ENCODE data around the gene PITX1. TPM values are rescaled to one million over a fixed set of nuclear protein-coding genes. Genes with fewer than 3 reads are reported as not detected.
"Not testable (repeated sequence)": the region's sequence is repeated elsewhere in the genome, so short reads cannot be mapped to it uniquely, and the experiment has no call there.

The PITX1 gene
- total RNA-seq, 1 donor from 2014 or later, result 23.8 TPM

DNA sequence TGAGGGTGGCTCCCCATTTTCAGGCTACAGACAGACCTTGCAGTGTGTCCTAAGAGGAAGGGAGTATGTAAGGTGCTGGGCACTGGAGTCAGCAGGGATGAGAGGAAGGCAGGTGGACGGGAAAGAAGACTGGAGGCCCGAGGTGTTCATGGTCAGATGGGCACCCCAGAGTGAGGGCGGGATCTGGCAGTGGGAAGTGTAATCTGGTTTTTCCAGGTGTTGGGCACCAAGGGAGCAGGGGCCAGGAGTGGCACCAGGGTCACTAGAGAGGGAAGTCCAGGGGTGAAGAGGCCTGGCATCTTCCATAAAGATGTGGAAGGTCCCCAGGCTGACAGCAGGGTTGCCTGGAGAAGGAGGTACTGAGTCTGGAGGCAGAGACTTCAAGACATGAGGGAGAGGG, 29.7 kb downstream of the PITX1 start:
- TF ChIP-seq, protein P1, sequence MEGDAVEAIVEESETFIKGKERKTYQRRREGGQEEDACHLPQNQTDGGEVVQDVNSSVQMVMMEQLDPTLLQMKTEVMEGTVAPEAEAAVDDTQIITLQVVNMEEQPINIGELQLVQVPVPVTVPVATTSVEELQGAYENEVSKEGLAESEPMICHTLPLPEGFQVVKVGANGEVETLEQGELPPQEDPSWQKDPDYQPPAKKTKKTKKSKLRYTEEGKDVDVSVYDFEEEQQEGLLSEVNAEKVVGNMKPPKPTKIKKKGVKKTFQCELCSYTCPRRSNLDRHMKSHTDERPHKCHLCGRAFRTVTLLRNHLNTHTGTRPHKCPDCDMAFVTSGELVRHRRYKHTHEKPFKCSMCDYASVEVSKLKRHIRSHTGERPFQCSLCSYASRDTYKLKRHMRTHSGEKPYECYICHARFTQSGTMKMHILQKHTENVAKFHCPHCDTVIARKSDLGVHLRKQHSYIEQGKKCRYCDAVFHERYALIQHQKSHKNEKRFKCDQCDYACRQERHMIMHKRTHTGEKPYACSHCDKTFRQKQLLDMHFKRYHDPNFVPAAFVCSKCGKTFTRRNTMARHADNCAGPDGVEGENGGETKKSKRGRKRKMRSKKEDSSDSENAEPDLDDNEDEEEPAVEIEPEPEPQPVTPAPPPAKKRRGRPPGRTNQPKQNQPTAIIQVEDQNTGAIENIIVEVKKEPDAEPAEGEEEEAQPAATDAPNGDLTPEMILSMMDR (IDR thresholded peaks at IDR 0.05), result no peak
- H3K4me3 ChIP-seq, result no peak overlapping the region
- H3K27me3 ChIP-seq, result no peaks in the 10 kb centered on the region
- no peak for DNase-seq (ENCODE audit: low spot score in 2 of 2)
- H3K4me1 ChIP-seq, result no peaks in the 10 kb centered on the region
- no peaks in the 10 kb centered on the region for H3K36me3 ChIP-seq
- intact Hi-C loops (cut with DNase I), result no loop called here
- no peak overlapping the region for H3K27ac ChIP-seq
- no peaks in the 10 kb centered on the region for H3K9me3 ChIP-seq

DNA sequence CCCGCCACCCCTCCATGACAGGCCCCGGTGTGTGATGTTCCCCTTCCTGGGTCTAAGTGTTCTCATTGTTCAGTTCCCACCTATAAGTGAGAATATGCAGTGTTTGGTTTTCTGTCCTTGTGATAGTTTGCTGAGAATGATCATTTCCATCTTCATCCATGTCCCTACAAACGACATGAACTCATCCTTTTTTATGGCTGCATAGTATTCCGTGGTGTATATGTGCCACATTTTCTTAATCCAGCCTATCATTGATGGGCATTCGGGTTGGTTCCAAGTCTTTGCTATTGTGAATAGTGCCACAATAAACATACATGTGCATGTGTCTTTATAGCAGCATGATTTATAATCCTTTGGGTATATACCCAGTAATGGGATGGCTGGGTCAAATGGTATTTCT, 36.0 kb downstream of the PITX1 start:
- not testable (repeated sequence) for DNase-seq (ENCODE audit: low spot score in 2 of 2); H3K27me3 ChIP-seq

DNA sequence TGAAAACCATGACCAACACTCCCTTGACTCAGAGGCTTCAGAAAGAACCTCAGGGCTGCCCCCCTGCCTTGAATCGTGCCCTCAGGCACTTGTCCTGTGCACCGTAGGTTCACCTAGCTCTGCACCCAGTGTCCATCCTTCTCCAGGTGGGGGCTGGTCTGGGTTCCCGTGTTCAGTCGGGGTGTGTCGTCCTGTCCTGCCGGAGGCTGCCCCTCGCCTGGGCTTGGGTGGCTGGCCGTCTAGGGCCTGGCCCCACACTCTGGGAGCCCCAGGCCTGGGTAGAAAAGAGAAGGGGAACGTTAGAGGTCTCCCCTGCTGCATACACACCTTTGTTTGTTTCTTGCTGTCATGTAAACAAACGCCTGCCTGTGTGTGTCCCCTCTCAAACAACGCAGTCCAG, 37.0 kb downstream of the PITX1 start:
- Histone ChIP-seq H3K9me3 (no peaks in the 10 kb centered on the region), H3K27ac (no peak overlapping the region), H3K27me3 (no peaks in the 10 kb centered on the region), H3K4me1 (no peaks in the 10 kb centered on the region), H3K36me3 (no peaks in the 10 kb centered on the region), H3K4me3 (no peak overlapping the region)
- TF ChIP-seq, protein P1 (IDR thresholded peaks at IDR 0.05), result no peak
- intact Hi-C loops (cut with DNase I), result no loop called here
- DNase-seq (ENCODE audit: low spot score in 2 of 2), result no peak

More for the DNA sequence above, 36.0 kb downstream of the PITX1 start:
- H3K4me1 ChIP-seq; intact Hi-C loops (cut with DNase I); H3K27ac ChIP-seq; H3K4me3 ChIP-seq; H3K36me3 ChIP-seq; H3K9me3 ChIP-seq: not testable (repeated sequence)

DNA sequence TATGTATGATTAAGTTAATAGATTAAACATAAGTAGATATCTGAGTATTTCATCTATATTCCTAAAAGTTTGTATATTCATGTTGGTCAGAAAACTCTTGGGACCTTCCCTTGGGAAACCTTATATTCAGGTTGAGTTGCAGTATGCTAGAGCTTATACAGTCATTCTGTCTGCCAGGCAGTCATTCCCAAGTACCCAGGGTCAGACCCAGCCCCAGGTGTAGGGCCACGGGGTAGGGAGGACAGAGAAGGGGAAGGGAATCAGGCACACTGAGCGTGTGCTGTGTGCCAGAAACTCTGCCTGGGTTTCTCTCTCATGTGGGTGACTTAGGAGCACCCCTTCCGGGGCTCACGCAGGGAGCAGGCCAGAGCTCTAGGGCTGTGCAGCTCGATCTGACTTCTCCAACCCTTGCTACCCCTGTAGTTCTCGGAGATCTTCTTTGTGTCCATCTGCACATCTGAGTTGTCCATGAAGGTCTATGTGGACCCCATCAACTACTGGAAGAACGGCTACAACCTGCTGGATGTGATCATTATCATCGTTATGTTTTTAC, 38.1 kb downstream of the PITX1 start:
- intact Hi-C loops (cut with DNase I), result no loop called here
- Histone ChIP-seq H3K4me3 (no peak overlapping the region), H3K27ac (no peak overlapping the region), H3K27me3 (no peaks in the 10 kb centered on the region), H3K9me3 (no peaks in the 10 kb centered on the region), H3K36me3 (no peaks in the 10 kb centered on the region), H3K4me1 (no peaks in the 10 kb centered on the region)
- no peak for DNase-seq (ENCODE audit: low spot score in 2 of 2)
- TF ChIP-seq, protein P1 (IDR thresholded peaks at IDR 0.05), result no peak

DNA sequence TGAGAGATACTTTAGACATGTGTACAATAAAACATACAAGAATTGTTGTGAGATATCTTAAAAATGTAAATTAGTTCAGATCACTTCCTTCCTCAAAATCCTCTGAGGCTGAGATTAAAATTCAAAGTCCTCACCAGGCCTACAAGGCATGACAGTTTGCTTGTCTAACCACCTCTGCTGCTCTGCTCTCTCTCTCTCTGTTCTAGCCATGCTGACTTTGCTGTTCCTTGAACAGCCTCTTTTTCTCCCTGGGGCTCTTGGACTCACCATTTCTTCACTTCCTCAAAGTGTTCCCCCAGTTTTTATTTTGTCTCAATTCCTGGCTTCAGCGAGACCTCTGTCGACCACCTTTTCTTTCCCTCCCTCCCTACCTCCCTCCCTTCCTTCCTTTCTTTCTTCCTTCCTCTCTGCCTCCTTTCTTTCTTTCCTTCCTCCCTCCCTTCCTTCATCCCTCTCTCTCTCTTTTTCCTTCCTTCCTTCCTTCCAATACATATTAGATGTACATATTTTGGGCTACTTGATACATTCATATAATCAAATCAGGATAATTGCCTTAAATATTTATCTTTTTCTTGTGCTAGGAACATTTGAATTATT, 39.4 kb downstream of the PITX1 start:
- Histone ChIP-seq H3K9me3 (no peaks in the 10 kb centered on the region), H3K4me3 (no peak overlapping the region), H3K27ac (no peak overlapping the region), H3K36me3 (no peaks in the 10 kb centered on the region), H3K27me3 (no peaks in the 10 kb centered on the region), H3K4me1 (no peaks in the 10 kb centered on the region)
- TF ChIP-seq, protein P1 (IDR thresholded peaks at IDR 0.05), result no peak
- intact Hi-C loops (cut with DNase I), result no loop called here
- no peak for DNase-seq (ENCODE audit: low spot score in 2 of 2)

DNA sequence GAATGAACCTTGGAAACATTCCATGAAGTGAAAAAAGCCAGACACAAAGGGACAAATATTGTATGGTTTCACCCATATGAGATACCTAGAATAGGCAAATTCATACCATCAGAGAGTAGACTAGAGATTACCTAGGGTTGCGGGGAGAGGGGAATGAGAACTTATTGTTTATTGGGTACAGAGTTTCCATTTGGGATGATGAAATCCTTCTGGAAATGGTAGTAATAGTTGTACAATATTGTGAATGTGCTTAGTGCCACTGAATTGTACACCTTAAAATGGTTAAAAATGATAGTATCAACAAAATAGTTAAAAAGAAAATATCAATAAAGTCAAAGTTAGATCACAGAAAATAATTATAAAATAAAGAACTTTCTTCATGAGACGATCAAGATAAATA, 40.9 kb downstream of the PITX1 start:
- intact Hi-C loops (cut with DNase I), result no loop called here
- TF ChIP-seq, protein P1 (IDR thresholded peaks at IDR 0.05), result no peak
- DNase-seq (ENCODE audit: low spot score in 2 of 2), result no peak
- Histone ChIP-seq H3K4me1 (no peaks in the 10 kb centered on the region), H3K9me3 (no peaks in the 10 kb centered on the region), H3K4me3 (no peak overlapping the region), H3K27me3 (no peaks in the 10 kb centered on the region), H3K36me3 (no peaks in the 10 kb centered on the region), H3K27ac (no peak overlapping the region)

Measured in ascending aorta (tissue), 2 donors.